SK-MEL-5 (cell line): Measurements from ENCODE around the gene SMARCD3. TPM values are rescaled to one million over a fixed set of nuclear protein-coding genes. Genes with fewer than 3 reads are reported as not detected.

Experiments used
- DNase-seq: peaks from one replicate; pipeline ENCODE4 v3.0.0-alpha.2; 2016; ENCODE audit warnings: low read depth, low spot score
- in situ Hi-C: cut with HindIII; loops from 2 replicates; pipeline ENCODE4 v1.10.0; 2016; ENCODE audit warnings: low sequenced_read_pairs, high pct_unique_total_duplicates, low pct_unique_long_range_greater_than_20kb
- total RNA-seq: library from RNA; depleted of rRNA; stranded (reverse); fragments of >200 nt; shearing (Covaris generic); gene quantifications from 2 replicates; pipeline ENCODE4 v1.2.3, GENCODE V29; 2014

SMARCD3 gene
- total RNA-seq, 1 experiment from 2014 or later = 22.9 TPM

DNA sequence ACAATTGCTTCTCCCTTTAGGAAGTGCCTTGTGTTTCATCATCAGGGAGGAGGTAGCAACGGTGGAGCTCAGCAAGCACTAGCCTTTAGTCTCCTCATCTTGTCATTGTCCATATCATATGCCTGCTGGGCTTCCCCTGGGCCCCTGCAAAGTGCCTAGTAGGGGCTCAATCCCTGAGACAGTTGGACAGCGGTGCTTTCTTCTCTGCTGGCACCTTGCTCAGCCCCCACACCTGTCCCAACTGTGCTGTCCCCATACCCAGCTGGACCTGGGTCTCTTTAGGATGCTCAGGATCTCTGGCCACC, 5.5 kb downstream of the SMARCD3 start:
- in situ Hi-C loops = no loop called here
- no peak for DNase-seq

DNA sequence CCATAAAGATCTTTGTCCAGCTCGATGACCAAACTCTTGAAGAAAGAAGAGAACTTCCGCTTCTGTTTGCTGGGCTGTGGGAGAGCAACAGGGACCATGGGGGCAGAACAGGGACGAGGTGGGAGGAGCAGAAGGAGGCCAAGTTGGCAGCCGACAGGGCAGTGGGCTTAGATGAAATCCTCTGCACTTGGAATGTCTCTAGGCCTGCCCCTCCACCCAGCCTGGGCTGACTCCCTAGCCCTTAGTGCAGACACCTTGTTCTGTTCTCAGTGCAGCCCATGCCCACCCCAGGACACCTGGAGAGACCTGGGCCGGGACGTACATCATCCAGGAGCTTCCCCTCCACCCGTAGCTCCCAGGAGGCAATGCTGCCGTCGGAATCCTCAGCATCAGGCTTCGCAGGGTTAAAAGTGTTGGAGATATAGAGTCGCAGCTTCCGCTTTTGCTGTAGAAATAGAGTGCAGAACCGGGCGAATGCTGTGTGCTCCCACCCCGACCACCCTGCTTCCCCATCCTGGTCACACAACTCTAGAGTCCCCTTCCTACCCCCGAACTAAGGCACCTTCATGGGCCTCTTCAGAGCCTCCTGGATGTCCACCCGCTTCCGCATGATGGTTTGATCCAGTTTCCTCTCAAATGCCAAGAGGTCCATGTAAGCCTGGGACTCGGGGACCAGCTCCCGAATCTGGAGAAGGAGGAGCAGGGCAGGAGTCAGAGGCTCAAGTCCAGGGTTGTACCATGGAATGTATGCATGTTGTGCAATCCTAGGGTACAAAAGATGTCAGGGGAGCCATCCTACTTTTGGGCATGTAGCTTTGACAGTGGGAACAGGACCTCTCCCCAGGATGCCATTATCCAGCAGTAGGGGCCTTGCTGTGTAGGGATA, 6.1 kb downstream of the SMARCD3 start:
- in situ Hi-C loops = no loop called here
- DNase-seq = no peak

DNA sequence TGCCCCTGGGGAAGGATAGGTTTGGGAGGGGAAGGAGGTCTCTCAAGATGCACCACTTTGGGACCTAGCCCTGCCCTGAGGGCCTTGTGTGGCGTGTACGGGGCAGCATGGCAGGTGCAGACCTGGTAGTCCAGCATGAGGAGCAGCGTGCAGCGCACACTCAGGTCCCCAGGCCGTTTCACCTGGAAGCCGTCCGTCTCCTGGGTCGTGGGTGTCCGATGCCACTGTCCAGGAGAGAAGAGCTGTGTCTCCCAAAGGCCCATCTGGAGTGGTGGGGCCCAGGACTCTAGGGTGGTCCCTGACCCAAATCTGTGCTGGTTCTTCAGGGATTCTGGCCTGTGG, 6.8 kb downstream of the SMARCD3 start:
- in situ Hi-C loops = no loop called here
- no peak for DNase-seq

DNA sequence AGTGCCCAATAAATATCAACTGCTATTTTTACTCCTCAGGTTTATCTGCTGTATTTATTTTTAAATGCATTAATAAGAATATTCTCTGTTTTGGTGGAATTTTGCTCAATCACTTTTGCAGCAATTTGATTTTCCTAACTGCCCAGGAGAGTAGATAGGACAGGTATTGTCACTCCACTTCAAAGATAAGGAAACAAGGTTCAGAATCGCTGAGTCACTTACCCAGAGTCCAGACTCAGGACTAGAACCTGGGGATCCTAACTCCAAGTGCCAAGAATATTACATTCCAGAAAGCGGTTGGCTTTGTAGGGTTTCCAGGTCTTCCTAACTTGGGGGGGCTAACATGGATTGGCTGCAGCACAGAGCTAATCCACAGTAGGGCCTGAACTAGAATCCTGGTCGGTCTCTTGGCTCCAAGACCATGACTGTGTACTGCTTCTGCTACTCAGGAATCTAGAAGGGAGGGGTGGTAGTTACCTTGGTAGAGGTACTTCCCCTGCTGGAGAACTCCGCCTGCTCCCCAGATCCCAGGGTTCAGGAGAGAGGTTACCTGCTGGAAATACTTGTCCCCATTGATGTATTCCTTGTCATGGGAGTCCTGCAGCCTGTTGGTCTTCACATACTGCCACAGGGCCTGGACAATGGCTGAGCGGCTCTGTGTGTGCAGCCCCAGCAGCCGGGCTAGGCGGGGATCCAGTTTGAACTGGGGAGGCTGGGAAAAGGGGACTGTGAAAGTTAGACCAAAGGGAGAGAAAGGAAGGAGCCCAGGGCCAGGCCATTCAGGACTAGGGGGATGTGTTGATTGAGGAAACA, 7.3 kb downstream of the SMARCD3 start:
- in situ Hi-C loops = no loop called here
- DNase-seq = no peak

DNA sequence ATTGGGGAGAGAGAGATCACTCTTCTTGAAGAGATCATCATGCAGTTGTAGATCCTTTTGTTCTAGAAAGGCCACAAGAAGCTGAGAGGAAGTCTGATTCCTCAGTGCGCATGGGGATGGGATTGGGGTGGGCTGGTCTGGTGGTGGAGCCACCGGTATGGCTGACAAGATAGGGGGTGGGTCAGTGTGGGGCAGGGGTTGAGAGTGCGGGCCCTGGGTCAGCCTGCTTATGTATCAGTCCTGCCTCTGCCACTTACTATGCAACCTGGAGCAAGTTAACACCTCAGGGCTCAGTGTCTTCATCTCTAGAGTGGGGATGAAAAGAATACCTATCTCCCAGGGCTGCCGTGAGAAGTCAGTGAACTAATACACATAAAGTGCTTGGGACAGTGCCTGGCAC, 8.0 kb downstream of the SMARCD3 start:
- no peak for DNase-seq
- in situ Hi-C loops = no loop called here

DNA sequence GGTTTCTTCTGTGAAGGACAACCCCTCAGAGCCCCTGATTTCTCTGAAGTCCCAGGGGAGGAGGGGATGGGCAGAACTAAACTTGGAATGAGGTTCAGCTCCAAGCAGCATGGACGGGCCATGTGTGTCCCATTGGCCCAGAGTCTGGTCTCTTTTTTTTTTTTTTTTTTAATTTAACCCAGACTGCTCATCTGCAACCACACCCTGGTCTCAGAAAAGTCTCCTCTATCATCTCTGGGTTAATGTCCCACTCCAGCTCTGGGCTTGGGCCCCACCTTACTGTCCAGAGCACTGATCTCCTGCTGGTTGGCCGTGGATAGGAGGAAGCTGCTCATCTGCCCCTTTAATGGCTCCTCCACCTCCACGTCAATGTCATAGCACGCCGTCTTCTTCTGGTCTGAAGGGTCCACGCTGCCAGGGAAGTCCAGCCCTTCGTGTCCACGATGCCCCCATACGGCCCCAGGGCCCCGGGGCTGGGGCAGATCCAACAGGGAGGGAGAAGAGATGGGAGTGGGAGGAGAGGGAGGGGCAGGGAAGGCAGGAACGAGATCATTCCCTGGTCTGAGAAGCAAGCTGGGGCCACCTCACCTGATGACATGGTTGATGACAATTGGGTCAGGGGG, 8.5 kb downstream of the SMARCD3 start:
- in situ Hi-C loops = no loop called here
- DNase-seq = no peak

DNA sequence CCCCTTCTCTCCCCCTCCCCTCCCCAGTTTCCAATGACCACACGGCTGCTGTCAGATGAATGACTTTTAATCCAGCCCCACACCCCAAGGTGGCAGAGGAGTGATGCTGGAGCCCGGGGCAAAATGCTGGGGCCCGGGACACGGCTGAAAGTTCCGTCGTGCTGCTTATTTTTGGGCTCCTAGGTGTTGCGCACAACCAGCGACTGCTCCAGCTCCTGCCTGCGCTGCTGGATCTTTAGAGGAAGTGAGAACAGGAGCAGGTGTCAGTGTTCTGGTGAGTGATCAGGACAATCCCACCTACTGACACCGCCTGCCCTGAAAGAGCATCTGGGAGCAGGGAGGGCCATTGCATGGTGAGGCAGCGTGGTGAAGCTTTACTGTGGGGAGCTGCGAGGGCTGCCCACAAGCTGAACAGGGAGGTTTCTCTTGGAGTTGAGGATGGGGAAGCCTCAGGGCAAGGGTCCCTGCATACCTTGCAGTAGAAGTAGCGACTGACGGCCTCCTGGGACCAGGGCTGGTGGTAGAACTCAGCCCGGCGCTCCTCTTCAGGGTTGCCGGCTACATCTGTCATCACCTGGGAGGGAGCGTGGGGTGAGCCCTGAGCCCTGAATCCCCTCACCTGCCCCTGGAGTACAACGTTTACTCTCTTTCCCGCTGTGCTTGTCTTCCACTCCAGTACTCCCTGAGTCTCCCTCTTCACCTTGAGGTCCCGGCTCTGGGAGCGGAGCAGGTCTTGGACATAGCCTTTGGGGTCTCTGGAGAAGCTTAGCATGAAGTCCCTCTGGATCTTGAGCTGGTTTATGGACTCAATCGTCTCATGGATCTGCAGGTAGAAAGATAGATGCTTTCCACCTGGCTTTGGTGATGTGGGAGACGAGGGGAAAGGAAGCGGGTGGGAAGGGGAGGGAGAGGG, 9.3 kb downstream of the SMARCD3 start:
- in situ Hi-C loops = no loop called here

DNA sequence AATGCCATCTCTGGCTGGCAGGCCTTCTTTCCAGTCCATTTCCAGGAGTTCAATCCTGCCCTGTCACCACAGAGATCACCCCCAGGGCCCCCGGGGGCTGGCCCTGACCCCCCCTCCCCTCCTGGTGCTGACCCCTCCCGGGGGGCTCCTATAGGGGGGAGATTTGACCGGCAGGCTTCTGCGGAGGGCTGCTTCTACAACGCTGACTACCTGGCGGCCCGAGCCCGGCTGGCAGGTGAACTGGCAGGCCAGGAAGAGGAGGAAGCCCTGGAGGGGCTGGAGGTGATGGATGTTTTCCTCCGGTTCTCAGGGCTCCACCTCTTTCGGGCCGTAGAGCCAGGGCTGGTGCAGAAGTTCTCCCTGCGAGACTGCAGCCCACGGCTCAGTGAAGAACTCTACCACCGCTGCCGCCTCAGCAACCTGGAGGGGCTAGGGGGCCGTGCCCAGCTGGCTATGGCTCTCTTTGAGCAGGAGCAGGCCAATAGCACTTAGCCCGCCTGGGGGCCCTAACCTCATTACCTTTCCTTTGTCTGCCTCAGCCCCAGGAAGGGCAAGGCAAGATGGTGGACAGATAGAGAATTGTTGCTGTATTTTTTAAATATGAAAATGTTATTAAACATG, 10.2 kb downstream of the SMARCD3 start:
- no peak for DNase-seq
- in situ Hi-C loops = no loop called here

More for the DNA sequence above, 9.3 kb downstream of the SMARCD3 start:
- DNase-seq = no peak

DNA sequence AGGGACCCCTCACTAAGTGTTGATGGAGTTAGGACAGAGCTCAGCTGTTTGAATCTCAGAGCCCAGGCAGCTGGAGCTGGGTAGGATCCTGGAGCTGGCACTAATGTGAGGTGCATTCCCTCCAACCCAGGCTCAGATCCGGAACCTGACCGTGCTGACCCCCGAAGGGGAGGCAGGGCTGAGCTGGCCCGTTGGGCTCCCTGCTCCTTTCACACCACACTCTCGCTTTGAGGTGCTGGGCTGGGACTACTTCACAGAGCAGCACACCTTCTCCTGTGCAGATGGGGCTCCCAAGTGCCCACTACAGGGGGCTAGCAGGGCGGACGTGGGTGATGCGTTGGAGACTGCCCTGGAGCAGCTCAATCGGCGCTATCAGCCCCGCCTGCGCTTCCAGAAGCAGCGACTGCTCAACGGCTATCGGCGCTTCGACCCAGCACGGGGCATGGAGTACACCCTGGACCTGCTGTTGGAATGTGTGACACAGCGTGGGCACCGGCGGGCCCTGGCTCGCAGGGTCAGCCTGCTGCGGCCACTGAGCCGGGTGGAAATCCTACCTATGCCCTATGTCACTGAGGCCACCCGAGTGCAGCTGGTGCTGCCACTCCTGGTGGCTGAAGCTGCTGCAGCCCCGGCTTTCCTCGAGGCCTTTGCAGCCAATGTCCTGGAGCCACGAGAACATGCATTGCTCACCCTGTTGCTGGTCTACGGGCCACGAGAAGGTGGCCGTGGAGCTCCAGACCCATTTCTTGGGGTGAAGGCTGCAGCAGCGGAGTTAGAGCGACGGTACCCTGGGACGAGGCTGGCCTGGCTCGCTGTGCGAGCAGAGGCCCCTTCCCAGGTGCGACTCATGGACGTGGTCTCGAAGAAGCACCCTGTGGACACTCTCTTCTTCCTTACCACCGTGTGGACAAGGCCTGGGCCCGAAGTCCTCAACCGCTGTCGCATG, 11.0 kb downstream of the SMARCD3 start:
- no peak for DNase-seq
- in situ Hi-C loops = no loop called here

DNA sequence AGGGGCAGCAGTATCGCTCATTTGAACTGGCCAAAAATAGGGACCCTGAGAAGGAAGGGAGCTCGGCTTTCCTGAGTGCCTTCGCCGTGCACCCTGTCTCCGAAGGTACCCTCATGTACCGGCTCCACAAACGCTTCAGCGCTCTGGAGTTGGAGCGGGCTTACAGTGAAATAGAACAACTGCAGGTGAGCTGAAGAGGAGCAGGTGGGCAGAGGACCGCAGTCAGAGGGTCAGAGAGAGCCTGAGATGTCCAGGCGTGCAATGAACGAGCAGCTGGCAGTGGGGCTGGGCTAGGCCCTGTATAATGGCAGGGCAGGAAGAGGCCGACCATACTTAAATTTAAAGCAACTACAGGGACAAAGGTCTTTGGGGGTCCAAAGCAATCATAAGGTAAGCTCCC, 12.1 kb downstream of the SMARCD3 start:
- in situ Hi-C loops = no loop called here
- DNase-seq = no peak

DNA sequence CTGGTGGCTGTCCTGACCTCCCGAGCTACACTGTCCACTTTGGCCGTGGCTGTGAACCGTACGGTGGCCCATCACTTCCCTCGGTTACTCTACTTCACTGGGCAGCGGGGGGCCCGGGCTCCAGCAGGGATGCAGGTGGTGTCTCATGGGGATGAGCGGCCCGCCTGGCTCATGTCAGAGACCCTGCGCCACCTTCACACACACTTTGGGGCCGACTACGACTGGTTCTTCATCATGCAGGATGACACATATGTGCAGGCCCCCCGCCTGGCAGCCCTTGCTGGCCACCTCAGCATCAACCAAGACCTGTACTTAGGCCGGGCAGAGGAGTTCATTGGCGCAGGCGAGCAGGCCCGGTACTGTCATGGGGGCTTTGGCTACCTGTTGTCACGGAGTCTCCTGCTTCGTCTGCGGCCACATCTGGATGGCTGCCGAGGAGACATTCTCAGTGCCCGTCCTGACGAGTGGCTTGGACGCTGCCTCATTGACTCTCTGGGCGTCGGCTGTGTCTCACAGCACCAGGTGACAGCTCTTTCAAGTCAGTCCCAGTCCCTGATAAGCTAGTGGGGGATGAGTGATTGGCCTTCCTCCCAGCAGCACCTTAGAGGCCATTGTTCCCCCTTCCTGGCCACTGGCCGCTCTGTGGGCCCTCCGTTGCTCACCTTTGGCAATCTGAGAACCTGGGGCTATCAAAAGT, 13.3 kb downstream of the SMARCD3 start:
- in situ Hi-C loops = no loop called here
- DNase-seq = no peak

DNA sequence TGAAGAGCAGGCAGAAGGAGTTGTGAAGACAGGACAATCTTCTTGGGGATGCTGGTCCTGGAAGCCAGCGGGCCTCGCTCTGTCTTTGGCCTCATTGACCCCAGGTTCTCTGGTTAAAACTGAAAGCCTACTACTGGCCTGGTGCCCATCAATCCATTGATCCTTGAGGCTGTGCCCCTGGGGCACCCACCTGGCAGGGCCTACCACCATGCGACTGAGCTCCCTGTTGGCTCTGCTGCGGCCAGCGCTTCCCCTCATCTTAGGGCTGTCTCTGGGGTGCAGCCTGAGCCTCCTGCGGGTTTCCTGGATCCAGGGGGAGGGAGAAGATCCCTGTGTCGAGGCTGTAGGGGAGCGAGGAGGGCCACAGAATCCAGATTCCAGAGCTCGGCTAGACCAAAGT, 14.7 kb downstream of the SMARCD3 start:
- in situ Hi-C loops = no loop called here
- no peak for DNase-seq

DNA sequence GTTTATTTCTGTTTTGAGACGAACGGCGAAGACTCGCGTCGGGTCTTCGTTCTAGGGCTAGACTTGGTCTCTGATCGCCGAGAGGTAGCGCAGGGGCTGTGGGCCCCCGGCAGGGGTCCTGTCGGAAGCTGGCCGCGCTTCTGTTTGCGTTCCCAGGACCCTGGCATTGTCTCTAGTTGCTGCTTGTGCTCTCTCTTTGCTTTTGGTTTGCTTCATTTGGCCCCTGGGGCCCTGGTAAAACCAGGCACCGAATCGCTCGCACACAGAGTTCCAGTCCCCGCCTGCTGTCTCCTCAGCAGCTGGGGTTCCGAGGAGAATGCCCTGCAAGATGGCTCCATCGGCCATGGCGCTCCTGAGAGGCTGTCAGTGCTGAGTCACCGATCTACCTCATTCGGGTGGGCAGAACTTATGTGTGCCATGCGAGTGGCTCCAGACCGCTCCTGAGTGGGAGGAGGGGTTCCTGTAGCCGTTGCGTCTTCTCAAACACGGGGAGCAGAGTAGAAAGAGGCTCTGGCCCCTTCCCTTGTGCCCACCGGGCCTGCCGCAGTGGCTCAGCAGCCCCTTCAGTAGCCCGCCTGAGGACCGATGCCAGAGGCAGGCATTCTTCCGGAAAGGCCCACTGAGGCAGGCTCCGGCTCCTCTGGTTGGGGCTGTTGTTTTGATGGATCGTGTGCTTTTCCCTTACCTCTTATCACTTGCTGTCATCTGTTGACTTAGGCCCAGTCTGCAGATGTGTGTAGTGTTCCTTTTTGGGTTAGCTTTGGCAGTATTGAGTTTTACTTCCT, 15.4 kb downstream of the SMARCD3 start:
- in situ Hi-C loops = no loop called here
- DNase-seq = peak; percentile 46

DNA sequence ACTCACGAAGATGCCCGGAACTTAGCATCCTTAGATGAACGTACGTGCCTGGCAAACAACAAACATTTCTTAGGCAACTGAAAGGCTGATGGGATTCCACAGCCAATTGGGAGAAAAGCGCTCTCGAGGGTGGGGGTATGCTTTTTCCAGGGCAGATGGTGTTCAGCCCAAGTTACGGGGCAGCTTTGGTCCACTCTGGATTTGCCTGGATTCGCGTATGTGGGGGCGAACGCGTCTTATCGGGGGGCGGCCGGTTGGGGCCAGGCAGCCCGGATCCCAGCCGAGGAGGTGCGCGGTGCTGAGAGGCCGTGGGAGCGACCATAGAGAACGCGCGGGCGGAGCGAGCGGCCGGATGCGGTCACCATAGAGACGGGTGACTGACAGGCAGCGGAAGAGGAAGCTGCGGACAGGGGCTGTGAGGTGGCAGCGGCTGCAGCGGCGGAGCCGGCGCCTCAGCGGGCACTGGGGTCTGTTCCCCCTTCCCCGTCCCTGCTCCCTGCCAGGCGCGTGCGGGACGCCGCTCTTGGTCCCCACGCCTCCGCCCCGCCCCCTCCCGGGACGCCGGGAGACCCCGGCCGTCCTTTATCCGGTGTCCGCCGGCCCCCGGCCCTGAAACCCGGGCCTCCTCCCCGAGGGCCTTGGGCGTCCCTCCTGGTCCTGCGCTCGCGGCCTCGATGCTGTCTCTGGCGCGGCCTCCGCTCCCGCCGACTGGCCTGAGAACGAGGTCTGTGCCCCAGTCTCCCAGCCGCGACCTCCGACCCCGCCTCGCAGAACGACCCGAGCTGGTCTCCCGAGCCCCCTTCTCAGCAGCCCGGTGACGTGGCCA, 16.2 kb downstream of the SMARCD3 start, which contains the start of gene CHPF2:
Gene CHPF2 (plus strand): TSS at position 393 of the 826 bp plus-strand sequence. CDS start 1,529 bp downstream, outside the sequence.
- DNase-seq = peak; percentile 90
- in situ Hi-C loops = no loop called here
